GM18951 (cell line): ENCODE measurements around the gene PDE4B.

Source experiments
- POLR2A ChIP-seq: IDR thresholded peaks from 4 replicates; pipeline ENCODE4 v1.6.1; 2011; ENCODE audit warnings: mild to moderate bottlenecking; ENCODE audit not compliant: insufficient read length, insufficient read depth; ENCODE audit errors: extremely low read depth
- in situ Hi-C: fragments of 300-500 bp; cut with MboI; formaldehyde crosslinking; loops from one replicate; pipeline ENCODE4 v1.12.0; 2022; ENCODE audit warnings: low sequenced_read_pairs, mixed read lengths, inconsistent platforms; ENCODE audit not compliant: unreplicated experiment

PDE4B gene

GRCh38 chr1:66352792-66353191 lies 560.1 kb downstream of the PDE4B start:
- in situ Hi-C loops: no loop called here
- TF ChIP-seq POLR2A: no peak

GRCh38 chr1:66353257-66353656 lies 560.6 kb downstream of the PDE4B start:
- in situ Hi-C loops: no loop called here
- no peak for TF ChIP-seq POLR2A

GRCh38 chr1:66354311-66355201 lies 561.9 kb downstream of the PDE4B start:
- no peak for TF ChIP-seq POLR2A
- in situ Hi-C loops: no loop called here

- in situ Hi-C loops: no loop called here
- TF ChIP-seq POLR2A: no peak
These were observed 563.1 kb downstream of the PDE4B start for GRCh38 chr1:66355756-66356155.

- in situ Hi-C loops: no loop called here
- no peak for TF ChIP-seq POLR2A
These were observed 563.9 kb downstream of the PDE4B start for GRCh38 chr1:66356605-66357004.

GRCh38 chr1:66357021-66357420 lies 564.3 kb downstream of the PDE4B start:
- TF ChIP-seq POLR2A: no peak
- in situ Hi-C loops: no loop called here

GRCh38 chr1:66357478-66358197 lies 564.9 kb downstream of the PDE4B start:
- in situ Hi-C loops: no loop called here
- no peak for TF ChIP-seq POLR2A

GRCh38 chr1:66359269-66359668 lies 566.6 kb downstream of the PDE4B start:
- no peak for TF ChIP-seq POLR2A
- in situ Hi-C loops: no loop called here

- in situ Hi-C loops: no loop called here
- no peak for TF ChIP-seq POLR2A
These were observed 567.1 kb downstream of the PDE4B start for GRCh38 chr1:66359815-66360214.

GRCh38 chr1:66360285-66360724 lies 567.6 kb downstream of the PDE4B start:
- TF ChIP-seq POLR2A: no peak
- in situ Hi-C loops: no loop called here

GRCh38 chr1:66364578-66365391 lies 572.1 kb downstream of the PDE4B start:
- TF ChIP-seq POLR2A: no peak
- in situ Hi-C loops: no loop called here

GRCh38 chr1:66365635-66366034 lies 572.9 kb downstream of the PDE4B start:
- in situ Hi-C loops: no loop called here
- no peak for TF ChIP-seq POLR2A

- no peak for TF ChIP-seq POLR2A
- in situ Hi-C loops: no loop called here
These were observed 573.9 kb downstream of the PDE4B start for GRCh38 chr1:66366634-66367033.

- no peak for TF ChIP-seq POLR2A
- in situ Hi-C loops: no loop called here
These were observed 574.7 kb downstream of the PDE4B start for GRCh38 chr1:66367369-66367768.

GRCh38 chr1:66368261-66368660 lies 575.6 kb downstream of the PDE4B start:
- TF ChIP-seq POLR2A: no peak
- in situ Hi-C loops: no loop called here
